ENCODE measurements around the gene SIDT2.
A peak's percentile ranks its signal among the peaks of the same experiment; 100 is the strongest.

The SIDT2 gene

GRCh38 chr11:117221775-117222517 is 43.4 kb downstream of the SIDT2 start:
- TF ChIP-seq, protein P1, sequence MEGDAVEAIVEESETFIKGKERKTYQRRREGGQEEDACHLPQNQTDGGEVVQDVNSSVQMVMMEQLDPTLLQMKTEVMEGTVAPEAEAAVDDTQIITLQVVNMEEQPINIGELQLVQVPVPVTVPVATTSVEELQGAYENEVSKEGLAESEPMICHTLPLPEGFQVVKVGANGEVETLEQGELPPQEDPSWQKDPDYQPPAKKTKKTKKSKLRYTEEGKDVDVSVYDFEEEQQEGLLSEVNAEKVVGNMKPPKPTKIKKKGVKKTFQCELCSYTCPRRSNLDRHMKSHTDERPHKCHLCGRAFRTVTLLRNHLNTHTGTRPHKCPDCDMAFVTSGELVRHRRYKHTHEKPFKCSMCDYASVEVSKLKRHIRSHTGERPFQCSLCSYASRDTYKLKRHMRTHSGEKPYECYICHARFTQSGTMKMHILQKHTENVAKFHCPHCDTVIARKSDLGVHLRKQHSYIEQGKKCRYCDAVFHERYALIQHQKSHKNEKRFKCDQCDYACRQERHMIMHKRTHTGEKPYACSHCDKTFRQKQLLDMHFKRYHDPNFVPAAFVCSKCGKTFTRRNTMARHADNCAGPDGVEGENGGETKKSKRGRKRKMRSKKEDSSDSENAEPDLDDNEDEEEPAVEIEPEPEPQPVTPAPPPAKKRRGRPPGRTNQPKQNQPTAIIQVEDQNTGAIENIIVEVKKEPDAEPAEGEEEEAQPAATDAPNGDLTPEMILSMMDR (conservative IDR thresholded peaks at IDR 0.05; ENCODE audit: low read depth, low read length): no peak
- H3K4me3 ChIP-seq (ENCODE audit: low read length): no peak overlapping the region
- DNase-seq (ENCODE audit: low read depth): no peak

DNA sequence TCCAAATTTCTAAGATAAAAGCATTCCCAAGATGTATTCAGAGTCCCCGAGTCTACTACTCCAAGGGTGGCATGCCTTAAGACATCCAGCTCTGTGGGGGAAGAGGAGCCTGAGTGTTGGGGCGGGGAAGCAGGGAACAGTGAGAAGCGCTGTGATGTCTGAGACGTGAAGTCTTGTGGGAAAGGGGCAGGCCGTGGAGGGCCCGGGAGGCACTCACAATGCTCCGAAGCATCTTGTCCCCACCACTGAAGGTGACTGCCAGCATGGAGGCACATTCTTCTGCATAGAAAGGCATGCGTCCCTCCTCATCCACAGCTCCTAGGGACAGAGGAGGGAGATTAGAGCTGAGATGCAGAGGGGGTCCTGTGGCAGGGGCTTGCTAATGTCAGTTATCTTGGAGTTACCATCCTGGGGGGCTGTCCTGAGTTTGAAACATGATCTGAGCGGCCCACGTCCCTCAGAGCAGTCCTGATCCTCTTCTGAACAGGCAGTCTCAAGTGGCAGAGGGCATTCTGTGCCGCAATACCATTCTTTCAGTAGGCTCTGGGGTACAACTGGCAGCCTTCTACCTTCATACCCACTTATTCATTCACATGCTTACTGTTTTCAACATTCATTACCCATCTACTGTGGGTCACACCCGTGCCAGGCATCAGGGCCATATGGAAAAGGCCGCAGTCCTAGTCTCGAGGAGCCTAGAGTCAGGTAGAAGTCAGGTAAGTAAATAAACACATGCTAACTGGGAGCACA is 44.6 kb downstream of the SIDT2 start:
- TF ChIP-seq, protein P1 (conservative IDR thresholded peaks at IDR 0.05; ENCODE audit: low read depth, low read length): no peak
- no peak for DNase-seq (ENCODE audit: low read depth)
- H3K4me3 ChIP-seq (ENCODE audit: low read length): no peak overlapping the region

DNA sequence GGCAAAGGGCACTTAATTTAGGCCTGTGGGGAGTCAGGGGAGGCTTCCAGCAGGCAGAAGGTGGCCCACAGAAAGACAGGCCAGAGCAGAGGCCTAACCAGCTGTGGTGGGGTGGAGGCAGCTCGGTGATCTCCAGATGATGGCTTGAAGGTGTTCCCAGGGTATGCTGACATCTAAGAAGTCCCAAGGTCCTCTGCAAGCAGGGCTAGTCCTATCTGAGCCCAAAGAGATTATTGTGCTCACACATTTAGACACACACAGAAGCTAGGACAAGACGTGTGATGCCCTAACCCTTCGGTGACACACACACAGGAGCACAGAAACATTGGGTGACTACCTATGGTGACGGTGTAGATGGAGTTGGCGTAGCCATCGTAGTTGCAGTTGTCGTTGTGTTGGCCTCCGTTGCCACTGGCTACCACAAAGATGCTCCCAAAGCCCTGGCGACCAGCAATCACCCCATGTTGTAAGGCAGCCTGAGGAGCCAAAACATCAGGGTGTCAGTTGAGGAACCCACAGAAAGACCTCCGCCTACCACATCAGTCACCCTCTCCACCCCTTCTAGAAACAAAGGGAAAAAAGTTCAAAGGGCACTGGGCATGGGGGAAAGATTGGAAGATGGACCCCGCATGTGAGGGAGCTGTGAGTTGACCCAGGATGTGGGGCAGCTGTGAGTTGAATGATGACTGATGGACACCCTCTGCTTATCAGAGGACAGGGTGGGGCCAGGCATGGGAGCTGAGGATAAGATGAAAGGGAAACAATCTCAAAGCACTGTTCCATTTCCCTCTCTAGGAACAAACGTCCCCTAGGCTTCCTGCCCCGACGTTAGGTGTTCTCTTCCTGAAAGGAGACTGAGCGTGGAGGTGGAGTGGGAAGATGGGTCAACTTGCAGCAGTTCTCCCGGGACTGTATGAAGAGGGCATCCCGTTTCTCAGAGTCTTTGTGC is 45.5 kb downstream of the SIDT2 start:
- TF ChIP-seq, protein P1 (conservative IDR thresholded peaks at IDR 0.05; ENCODE audit: low read depth, low read length): no peak
- no peak overlapping the region for H3K4me3 ChIP-seq (ENCODE audit: low read length)
- DNase-seq (ENCODE audit: low read depth): no peak

DNA sequence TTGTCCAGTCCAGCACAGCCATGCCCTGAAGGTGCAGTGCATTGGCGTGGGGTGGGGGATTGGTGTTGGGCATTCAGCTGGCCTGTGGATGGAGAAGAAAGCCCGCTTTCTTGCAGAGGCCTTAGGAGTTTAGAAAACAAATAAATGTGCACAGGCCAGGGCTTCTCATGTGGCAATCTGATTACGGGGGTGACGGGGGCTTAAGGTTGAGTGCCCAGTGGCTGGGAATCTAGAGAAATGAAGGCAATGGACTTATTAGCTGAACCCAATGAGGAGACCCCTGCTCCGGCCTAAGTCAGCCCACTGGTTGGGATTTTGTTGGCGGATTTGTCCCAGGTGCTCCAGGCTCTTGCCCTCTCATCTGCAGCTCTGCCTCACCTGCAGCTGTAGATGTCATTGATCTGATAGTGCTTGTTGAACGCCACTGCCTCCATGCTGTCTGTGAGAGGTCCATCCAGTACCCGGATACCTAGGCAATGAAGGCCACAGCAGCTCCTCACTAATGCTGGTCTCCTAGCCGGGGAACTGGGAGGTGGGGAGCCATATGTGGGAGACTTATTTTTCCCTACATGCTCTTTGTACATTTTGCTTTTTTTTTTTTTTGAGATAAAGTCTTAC is 47.1 kb downstream of the SIDT2 start:
- H3K4me3 ChIP-seq (ENCODE audit: low read length): no peak overlapping the region
- no peak for DNase-seq (ENCODE audit: low read depth)
- TF ChIP-seq, protein P1 (conservative IDR thresholded peaks at IDR 0.05; ENCODE audit: low read depth, low read length): no peak

GRCh38 chr11:117226388-117227385 is 48.1 kb downstream of the SIDT2 start:
- no peak overlapping the region for H3K4me3 ChIP-seq (ENCODE audit: low read length)
- DNase-seq (ENCODE audit: low read depth): peak; percentile 24
- TF ChIP-seq, protein P1 (conservative IDR thresholded peaks at IDR 0.05; ENCODE audit: low read depth, low read length): peak; percentile 76
